ENCODE measurements around the gene CACNB1. TPM values are rescaled to one million over a fixed set of nuclear protein-coding genes. Genes with fewer than 3 reads are reported as not detected.

The CACNB1 gene
- total RNA-seq, 1 donor from 2014 or later = 10.2 TPM

GRCh38 chr17:39243155-39243554 lies 45.7 kb upstream of the CACNB1 start:
- Mint-ChIP-seq H3K27me3 (ENCODE audit: unreplicated experiment) (peaks cover 4% of the 10 kb centered on the region), H3K9me3 (ENCODE audit: unreplicated experiment) (no peaks in the 10 kb centered on the region), H3K27ac (ENCODE audit: unreplicated experiment) (no peak overlapping the region), H3K4me1 (ENCODE audit: unreplicated experiment) (peaks cover 15% of the 10 kb centered on the region), H3K4me3 (ENCODE audit: unreplicated experiment) (no peak overlapping the region), H3K36me3 (ENCODE audit: low read depth, unreplicated experiment) (no peaks in the 10 kb centered on the region)
- TF ChIP-seq CTCF (IDR thresholded peaks at IDR 0.05; ENCODE audit: unreplicated experiment) = no peak
- DNase-seq (ENCODE audit: low spot score) = no peak

- H3K4me3 Mint-ChIP-seq (ENCODE audit: unreplicated experiment) = no peak overlapping the region
- H3K36me3 Mint-ChIP-seq (ENCODE audit: low read depth, unreplicated experiment) = no peaks in the 10 kb centered on the region
- H3K27me3 Mint-ChIP-seq (ENCODE audit: unreplicated experiment) = peaks cover 5% of the 10 kb centered on the region
- DNase-seq (ENCODE audit: low spot score) = no peak
- H3K4me1 Mint-ChIP-seq (ENCODE audit: unreplicated experiment) = peaks cover 15% of the 10 kb centered on the region
- no peaks in the 10 kb centered on the region for H3K9me3 Mint-ChIP-seq (ENCODE audit: unreplicated experiment)
- TF ChIP-seq CTCF (IDR thresholded peaks at IDR 0.05; ENCODE audit: unreplicated experiment) = no peak
- H3K27ac Mint-ChIP-seq (ENCODE audit: unreplicated experiment) = no peak overlapping the region
Measured at GRCh38 chr17:39240631-39241030, 43.2 kb upstream of the CACNB1 start.

GRCh38 chr17:39239640-39240314 lies 42.3 kb upstream of the CACNB1 start:
- Mint-ChIP-seq H3K4me3 (ENCODE audit: unreplicated experiment) (no peak overlapping the region), H3K9me3 (ENCODE audit: unreplicated experiment) (no peaks in the 10 kb centered on the region), H3K36me3 (ENCODE audit: low read depth, unreplicated experiment) (no peaks in the 10 kb centered on the region), H3K4me1 (ENCODE audit: unreplicated experiment) (peaks cover 13% of the 10 kb centered on the region), H3K27ac (ENCODE audit: unreplicated experiment) (no peak overlapping the region), H3K27me3 (ENCODE audit: unreplicated experiment) (peaks cover 8% of the 10 kb centered on the region)
- peak; percentile 71 for DNase-seq (ENCODE audit: low spot score)
- peak; percentile 72 for TF ChIP-seq CTCF (IDR thresholded peaks at IDR 0.05; ENCODE audit: unreplicated experiment)

- no peaks in the 10 kb centered on the region for H3K9me3 Mint-ChIP-seq (ENCODE audit: unreplicated experiment)
- H3K27ac Mint-ChIP-seq (ENCODE audit: unreplicated experiment) = no peak overlapping the region
- no peak overlapping the region for H3K4me3 Mint-ChIP-seq (ENCODE audit: unreplicated experiment)
- no peak for TF ChIP-seq CTCF (IDR thresholded peaks at IDR 0.05; ENCODE audit: unreplicated experiment)
- no peaks in the 10 kb centered on the region for H3K36me3 Mint-ChIP-seq (ENCODE audit: low read depth, unreplicated experiment)
- H3K4me1 Mint-ChIP-seq (ENCODE audit: unreplicated experiment) = no peaks in the 10 kb centered on the region
- H3K27me3 Mint-ChIP-seq (ENCODE audit: unreplicated experiment) = peaks cover 6% of the 10 kb centered on the region
- no peak for DNase-seq (ENCODE audit: low spot score)
Measured at GRCh38 chr17:39238311-39238972, 41.0 kb upstream of the CACNB1 start.

GRCh38 chr17:39237586-39237985 lies 40.1 kb upstream of the CACNB1 start:
- Mint-ChIP-seq H3K36me3 (ENCODE audit: low read depth, unreplicated experiment) (no peaks in the 10 kb centered on the region), H3K4me3 (ENCODE audit: unreplicated experiment) (no peak overlapping the region), H3K27me3 (ENCODE audit: unreplicated experiment) (peaks cover 6% of the 10 kb centered on the region), H3K9me3 (ENCODE audit: unreplicated experiment) (no peaks in the 10 kb centered on the region), H3K27ac (ENCODE audit: unreplicated experiment) (no peak overlapping the region), H3K4me1 (ENCODE audit: unreplicated experiment) (no peaks in the 10 kb centered on the region)
- DNase-seq (ENCODE audit: low spot score) = no peak
- no peak for TF ChIP-seq CTCF (IDR thresholded peaks at IDR 0.05; ENCODE audit: unreplicated experiment)

All from endothelial cell (in vitro differentiated cells).